ENCODE results near the gene PTPN18. TPM values are rescaled to one million over a fixed set of nuclear protein-coding genes. Genes with fewer than 3 reads are reported as not detected.
A peak's percentile ranks its signal among the peaks of the same experiment; 100 is the strongest.

PTPN18 gene
- total RNA-seq, 1 donor from 2014 or later = 78.5 TPM

GRCh38 chr2:130341562-130342019 lies 14.3 kb upstream of the PTPN18 start:
- TF ChIP-seq, protein P1, sequence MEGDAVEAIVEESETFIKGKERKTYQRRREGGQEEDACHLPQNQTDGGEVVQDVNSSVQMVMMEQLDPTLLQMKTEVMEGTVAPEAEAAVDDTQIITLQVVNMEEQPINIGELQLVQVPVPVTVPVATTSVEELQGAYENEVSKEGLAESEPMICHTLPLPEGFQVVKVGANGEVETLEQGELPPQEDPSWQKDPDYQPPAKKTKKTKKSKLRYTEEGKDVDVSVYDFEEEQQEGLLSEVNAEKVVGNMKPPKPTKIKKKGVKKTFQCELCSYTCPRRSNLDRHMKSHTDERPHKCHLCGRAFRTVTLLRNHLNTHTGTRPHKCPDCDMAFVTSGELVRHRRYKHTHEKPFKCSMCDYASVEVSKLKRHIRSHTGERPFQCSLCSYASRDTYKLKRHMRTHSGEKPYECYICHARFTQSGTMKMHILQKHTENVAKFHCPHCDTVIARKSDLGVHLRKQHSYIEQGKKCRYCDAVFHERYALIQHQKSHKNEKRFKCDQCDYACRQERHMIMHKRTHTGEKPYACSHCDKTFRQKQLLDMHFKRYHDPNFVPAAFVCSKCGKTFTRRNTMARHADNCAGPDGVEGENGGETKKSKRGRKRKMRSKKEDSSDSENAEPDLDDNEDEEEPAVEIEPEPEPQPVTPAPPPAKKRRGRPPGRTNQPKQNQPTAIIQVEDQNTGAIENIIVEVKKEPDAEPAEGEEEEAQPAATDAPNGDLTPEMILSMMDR (IDR thresholded peaks at IDR 0.05; ENCODE audit: partially characterized antibody, unreplicated experiment) = no peak
- Mint-ChIP-seq H3K9me3 (ENCODE audit: unreplicated experiment) (peaks cover 23% of the 10 kb centered on the region), H3K4me1 (ENCODE audit: low read depth, unreplicated experiment) (peaks cover 15% of the 10 kb centered on the region), H3K36me3 (ENCODE audit: unreplicated experiment) (peaks cover 10% of the 10 kb centered on the region), H3K4me3 (ENCODE audit: unreplicated experiment) (peak overlapping the region; percentile 100), H3K27me3 (ENCODE audit: unreplicated experiment) (peaks cover 16% of the 10 kb centered on the region), H3K27ac (ENCODE audit: unreplicated experiment) (peak overlapping the region; percentile 99)
- no peak for DNase-seq

- H3K9me3 Mint-ChIP-seq (ENCODE audit: unreplicated experiment) = peaks cover 19% of the 10 kb centered on the region
- H3K4me3 Mint-ChIP-seq (ENCODE audit: unreplicated experiment) = peak overlapping the region; percentile 100
- peaks cover 14% of the 10 kb centered on the region for H3K4me1 Mint-ChIP-seq (ENCODE audit: low read depth, unreplicated experiment)
- peaks cover 12% of the 10 kb centered on the region for H3K27me3 Mint-ChIP-seq (ENCODE audit: unreplicated experiment)
- DNase-seq = peak; percentile 85
- TF ChIP-seq, protein P1 (IDR thresholded peaks at IDR 0.05; ENCODE audit: partially characterized antibody, unreplicated experiment) = no peak
- H3K27ac Mint-ChIP-seq (ENCODE audit: unreplicated experiment) = peak overlapping the region; percentile 99
- peaks cover 10% of the 10 kb centered on the region for H3K36me3 Mint-ChIP-seq (ENCODE audit: unreplicated experiment)
These were observed 13.8 kb upstream of the PTPN18 start for GRCh38 chr2:130342020-130342532.

- Mint-ChIP-seq H3K27me3 (ENCODE audit: unreplicated experiment) (peaks cover 7% of the 10 kb centered on the region), H3K4me3 (ENCODE audit: unreplicated experiment) (peak within 1 kb of the TSS; percentile 100), H3K4me1 (ENCODE audit: low read depth, unreplicated experiment) (peaks cover 9% of the 10 kb centered on the region), H3K9me3 (ENCODE audit: unreplicated experiment) (peaks cover 13% of the 10 kb centered on the region), H3K27ac (ENCODE audit: unreplicated experiment) (peak within 1 kb of the TSS; percentile 99), H3K36me3 (ENCODE audit: unreplicated experiment) (peaks cover 10% of the 10 kb centered on the region)
- TF ChIP-seq, protein P1 (IDR thresholded peaks at IDR 0.05; ENCODE audit: partially characterized antibody, unreplicated experiment) = no peak
- DNase-seq = peak; percentile 90
These were observed 13.2 kb upstream of the PTPN18 start, which contains the start of gene IMP4 for GRCh38 chr2:130342533-130343275. Gene IMP4, plus strand, starts transcription at chr2:130342897. Its CDS starts 36 bp downstream, at chr2:130342933.

DNA sequence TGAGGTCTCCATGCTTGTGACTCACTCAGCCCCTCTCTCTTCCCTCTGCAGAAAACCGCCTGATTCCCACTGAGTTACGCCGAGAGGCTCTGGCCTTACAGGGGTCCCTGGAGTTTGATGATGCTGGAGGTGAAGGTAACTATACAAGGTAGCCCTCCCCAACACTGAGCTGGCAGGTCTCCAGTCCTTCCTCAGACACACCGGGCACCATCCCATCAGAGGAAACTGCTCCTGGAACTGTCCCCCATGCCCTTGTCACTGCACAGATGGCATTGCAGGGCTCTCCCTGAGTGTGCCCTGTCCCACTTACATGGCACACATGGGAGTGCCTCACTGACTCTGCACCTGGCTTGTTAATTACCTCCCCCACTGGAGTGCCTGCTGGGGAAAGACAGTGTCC lies 11.3 kb upstream of the PTPN18 start:
- Mint-ChIP-seq H3K9me3 (ENCODE audit: unreplicated experiment) (peaks cover 10% of the 10 kb centered on the region), H3K4me3 (ENCODE audit: unreplicated experiment) (peak overlapping the region; percentile 64), H3K27me3 (ENCODE audit: unreplicated experiment) (peaks cover 6% of the 10 kb centered on the region), H3K36me3 (ENCODE audit: unreplicated experiment) (peaks cover 10% of the 10 kb centered on the region), H3K4me1 (ENCODE audit: low read depth, unreplicated experiment) (peaks cover 8% of the 10 kb centered on the region), H3K27ac (ENCODE audit: unreplicated experiment) (peak overlapping the region; percentile 17)
- TF ChIP-seq, protein P1 (IDR thresholded peaks at IDR 0.05; ENCODE audit: partially characterized antibody, unreplicated experiment) = no peak
- DNase-seq = no peak

- TF ChIP-seq, protein P1 (IDR thresholded peaks at IDR 0.05; ENCODE audit: partially characterized antibody, unreplicated experiment) = no peak
- H3K27ac Mint-ChIP-seq (ENCODE audit: unreplicated experiment) = peak overlapping the region; percentile 17
- peaks cover 8% of the 10 kb centered on the region for H3K4me1 Mint-ChIP-seq (ENCODE audit: low read depth, unreplicated experiment)
- H3K36me3 Mint-ChIP-seq (ENCODE audit: unreplicated experiment) = peaks cover 10% of the 10 kb centered on the region
- H3K4me3 Mint-ChIP-seq (ENCODE audit: unreplicated experiment) = peak overlapping the region; percentile 64
- no peak for DNase-seq
- peaks cover 10% of the 10 kb centered on the region for H3K9me3 Mint-ChIP-seq (ENCODE audit: unreplicated experiment)
- peaks cover 6% of the 10 kb centered on the region for H3K27me3 Mint-ChIP-seq (ENCODE audit: unreplicated experiment)
These were observed 10.8 kb upstream of the PTPN18 start for GRCh38 chr2:130345091-130345490.

Data from glutamatergic neuron (in vitro differentiated cells).